Pancreas (tissue), 10 donors: ENCODE measurements around the gene ADCY4. TPM values are rescaled to one million over a fixed set of nuclear protein-coding genes. Genes with fewer than 3 reads are reported as not detected.

Experiments used
- ATAC-seq, 4 donors: fragments of 200-7000 bp; cut with Tn5 transposase; one replicate each; pipeline versions ENCODE4 v1.8.0 to v1.9.1; 2020; ENCODE audit warnings: mild to moderate bottlenecking in 4 of 4, moderate library complexity in 4 of 4
- DNase-seq, 6 donors: peaks; one replicate each; pipeline ENCODE4 v3.0.0-alpha.2; 2020
- FAIRE-seq: peaks from 2 replicates; lab custom pipeline; 2012; peaks lifted over from hg19 to GRCh38; lab: Jason Lieb, UNC
- H3K27ac ChIP-seq, 4 donors: fragments of 200-600 bp; sonication (generic); 1 replicate in 3 of 4; 2 replicates in 1 of 4; pipeline versions ENCODE4 v1.5.0 to v1.8.0; 2020
- H3K27me3 ChIP-seq, 4 donors: fragments of 200-600 bp; one replicate each; pipeline ENCODE4 v1.8.0; 2021
- H3K36me3 ChIP-seq, 3 donors: fragments of 200-600 bp; sonication (generic) in 1 of 3; one replicate each; pipeline versions ENCODE4 v1.5.0 to v1.8.0; 2020 to 2021
- H3K4me1 ChIP-seq, 3 donors: fragments of 200-600 bp; one replicate each; pipeline ENCODE4 v1.8.0; 2021
- H3K4me3 ChIP-seq, 4 donors: fragments of 200-600 bp; sonication (generic) in 2 of 4; one replicate each; pipeline versions ENCODE4 v1.5.0 to v1.8.0; 2020 to 2021
- H3K9me3 ChIP-seq, 4 donors: fragments of 200-600 bp; one replicate each; pipeline ENCODE4 v1.8.0; 2021
- WGBS, 2 donors: extraction: QIAGEN DNeasy Blood & Tissue Kit; methylation state at CpG; one replicate each; pipeline ENCODE4 v1.1.7; 2013; 5-methylcytosine and 5-hydroxymethylcytosine counted together
- intact Hi-C, 3 donors: fragments of 100-400 bp; cut with DNase I; formaldehyde crosslinking; loops; one replicate each; pipeline versions ENCODE4 v1.11.1 to v1.14.2; 2022
- polyA plus RNA-seq, 2 donors: library from polyadenylated mRNA; stranded (reverse); fragments of 200-250 nt; gene quantifications; one replicate each; pipeline ENCODE4 v1.2.3, GENCODE V29; 2013
- total RNA-seq, 6 donors: library from RNA; stranded (reverse); fragmentation: NEBNext Ultra II Directional in 4 of 6; extraction: Animal tissue kit (Norgen Biotek cat#: 25700) in 4 of 6; gene quantifications; one replicate each; pipeline versions ENCODE4 v1.2.1 to v1.2.4, GENCODE V29; 2021 to 2023
- TF ChIP-seq, protein P1 (sequence below), 4 donors: fragments of 200-600 bp; sonication (generic) in 3 of 4; IDR thresholded peaks; one replicate each; pipeline versions ENCODE4 v1.5.0 to v1.8.0; 2021; ENCODE audit warnings: antibody characterized with exemption in 4 of 4
- donor health status: healthy with polysubstance abuse.
- donor health status: DM: no; HTN: no; CAD: no; lungs with moderate emphysema.
- donor health status: DM: no; HTN: no; CAD: no.
- donor health status: control.
- donor health status: control.
- donor health status: Bipolar disorder and iron deficiency.
- donor health status: DM: yes; HTN: yes; CAD: no.
- donor health status: DM: no; HTN: no; CAD: no.
- donor health status: DM: no; HTN: no; CAD: no.
- donor health status: DM: yes; HTN: yes; CAD: no.

Gene ADCY4
- total and polyA plus RNA-seq, 8 donors = 3.2 to 59.3 (median 5.3) TPM

DNA sequence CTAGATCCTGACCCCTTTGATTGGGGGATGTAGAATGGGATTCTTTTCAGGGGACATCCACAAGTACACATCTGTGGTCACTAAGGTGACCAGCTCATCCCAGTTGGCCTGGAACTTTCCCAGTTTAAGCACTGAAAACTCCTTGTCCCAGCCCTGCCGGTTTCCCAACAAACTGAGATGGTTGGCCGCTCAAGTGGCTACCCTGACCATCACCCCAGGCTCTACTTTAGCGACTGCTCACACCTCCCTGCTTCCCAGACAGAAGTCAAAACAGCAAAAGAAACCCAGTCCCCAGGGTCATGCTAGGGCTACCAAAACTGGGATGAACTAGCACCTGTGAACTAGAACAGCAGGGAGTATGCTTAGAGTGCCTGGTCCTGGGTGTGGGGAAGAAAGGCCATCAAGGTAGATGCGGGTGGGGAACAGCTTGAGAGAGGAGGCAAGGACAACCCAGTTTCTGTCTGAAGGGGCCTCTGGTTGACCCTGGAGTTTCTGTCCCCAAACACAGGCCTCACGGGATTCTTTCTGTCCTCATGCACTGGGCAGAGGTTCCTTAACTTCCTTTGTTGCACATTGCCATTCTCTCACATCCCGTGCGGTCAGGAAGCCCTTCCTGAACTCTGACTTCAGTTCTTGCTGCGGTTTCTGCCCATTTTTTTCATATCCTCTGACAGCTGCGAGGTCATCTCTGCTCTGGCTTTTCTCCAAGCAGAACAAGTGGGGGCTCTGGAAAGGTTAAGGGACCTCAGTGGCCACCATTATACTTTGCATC is 21.9 kb downstream of the ADCY4 start:
- WGBS, 2 donors = 76 to 81% methylated on average over 9 of the region's 9 CpGs
- peaks cover 15 to 31% (median 22%) of the 10 kb centered on the region in 3 donors for H3K4me1 ChIP-seq
- peak in 1 of 6 donors; percentile 20 for DNase-seq
- intact Hi-C loops = no loop called here
- peak overlapping the region in 2 of 4 donors; percentile 57 to 91 for H3K27ac ChIP-seq
- TF ChIP-seq, protein P1, sequence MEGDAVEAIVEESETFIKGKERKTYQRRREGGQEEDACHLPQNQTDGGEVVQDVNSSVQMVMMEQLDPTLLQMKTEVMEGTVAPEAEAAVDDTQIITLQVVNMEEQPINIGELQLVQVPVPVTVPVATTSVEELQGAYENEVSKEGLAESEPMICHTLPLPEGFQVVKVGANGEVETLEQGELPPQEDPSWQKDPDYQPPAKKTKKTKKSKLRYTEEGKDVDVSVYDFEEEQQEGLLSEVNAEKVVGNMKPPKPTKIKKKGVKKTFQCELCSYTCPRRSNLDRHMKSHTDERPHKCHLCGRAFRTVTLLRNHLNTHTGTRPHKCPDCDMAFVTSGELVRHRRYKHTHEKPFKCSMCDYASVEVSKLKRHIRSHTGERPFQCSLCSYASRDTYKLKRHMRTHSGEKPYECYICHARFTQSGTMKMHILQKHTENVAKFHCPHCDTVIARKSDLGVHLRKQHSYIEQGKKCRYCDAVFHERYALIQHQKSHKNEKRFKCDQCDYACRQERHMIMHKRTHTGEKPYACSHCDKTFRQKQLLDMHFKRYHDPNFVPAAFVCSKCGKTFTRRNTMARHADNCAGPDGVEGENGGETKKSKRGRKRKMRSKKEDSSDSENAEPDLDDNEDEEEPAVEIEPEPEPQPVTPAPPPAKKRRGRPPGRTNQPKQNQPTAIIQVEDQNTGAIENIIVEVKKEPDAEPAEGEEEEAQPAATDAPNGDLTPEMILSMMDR (IDR thresholded peaks at IDR 0.05) = no peak
- H3K36me3 ChIP-seq = no peaks in the 10 kb centered on the region
- no peak for ATAC-seq
- no peak overlapping the region for H3K4me3 ChIP-seq
- no peaks in the 10 kb centered on the region for H3K9me3 ChIP-seq
- no peaks in the 10 kb centered on the region for H3K27me3 ChIP-seq
- FAIRE-seq = no peak

DNA sequence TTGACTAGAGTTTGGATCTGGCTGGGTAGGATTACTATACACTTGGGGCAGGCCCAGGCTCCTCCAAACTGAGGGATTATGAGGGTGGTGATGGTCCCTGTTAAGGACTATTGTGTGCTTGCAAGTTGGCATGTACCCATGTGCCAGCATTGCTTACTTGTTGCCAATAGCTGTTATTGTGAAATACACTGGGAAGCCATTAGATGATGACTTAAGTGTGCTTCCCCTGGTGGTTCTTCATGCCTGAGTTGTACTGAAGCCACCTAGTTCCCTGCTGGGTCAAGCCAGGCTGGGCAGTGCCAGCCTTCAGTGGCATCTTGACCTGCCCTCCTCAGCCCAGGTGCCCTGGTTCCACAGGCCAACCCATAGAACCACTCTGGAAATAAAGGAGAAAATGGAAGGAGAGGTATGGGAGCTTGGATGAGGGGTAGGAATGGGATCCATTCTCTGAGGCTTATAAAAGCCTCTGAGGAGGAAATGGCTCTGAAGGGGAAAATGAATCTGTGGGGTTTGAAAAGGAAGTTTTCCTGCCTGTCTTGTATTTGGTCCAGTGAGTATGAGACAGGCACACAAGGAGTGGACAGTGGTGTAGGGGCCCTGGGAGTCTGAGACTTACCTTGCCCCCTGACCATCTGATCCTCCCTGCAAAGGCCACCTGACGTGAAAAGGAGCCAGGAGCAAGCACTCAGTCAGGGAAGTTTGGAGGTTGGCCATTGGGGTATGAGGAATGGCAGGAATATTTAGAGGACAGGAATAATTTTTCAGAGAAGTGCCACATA is 22.8 kb downstream of the ADCY4 start:
- DNase-seq = no peak
- Histone ChIP-seq H3K27me3 (no peaks in the 10 kb centered on the region), H3K27ac (peak overlapping the region; percentile 76 to 91 (median 89)), H3K4me3 (peak overlapping the region in 2 of 4 donors; percentile 52 to 64), H3K36me3 (no peaks in the 10 kb centered on the region), H3K9me3 (no peaks in the 10 kb centered on the region), H3K4me1 (peaks cover 20 to 40% (median 31%) of the 10 kb centered on the region in 3 donors)
- no peak for ATAC-seq
- intact Hi-C loops = no loop called here
- WGBS, 2 donors = 84 to 88% methylated on average over 1 of the region's 1 CpG
- no peak for FAIRE-seq
- TF ChIP-seq, protein P1 (IDR thresholded peaks at IDR 0.05) = no peak

DNA sequence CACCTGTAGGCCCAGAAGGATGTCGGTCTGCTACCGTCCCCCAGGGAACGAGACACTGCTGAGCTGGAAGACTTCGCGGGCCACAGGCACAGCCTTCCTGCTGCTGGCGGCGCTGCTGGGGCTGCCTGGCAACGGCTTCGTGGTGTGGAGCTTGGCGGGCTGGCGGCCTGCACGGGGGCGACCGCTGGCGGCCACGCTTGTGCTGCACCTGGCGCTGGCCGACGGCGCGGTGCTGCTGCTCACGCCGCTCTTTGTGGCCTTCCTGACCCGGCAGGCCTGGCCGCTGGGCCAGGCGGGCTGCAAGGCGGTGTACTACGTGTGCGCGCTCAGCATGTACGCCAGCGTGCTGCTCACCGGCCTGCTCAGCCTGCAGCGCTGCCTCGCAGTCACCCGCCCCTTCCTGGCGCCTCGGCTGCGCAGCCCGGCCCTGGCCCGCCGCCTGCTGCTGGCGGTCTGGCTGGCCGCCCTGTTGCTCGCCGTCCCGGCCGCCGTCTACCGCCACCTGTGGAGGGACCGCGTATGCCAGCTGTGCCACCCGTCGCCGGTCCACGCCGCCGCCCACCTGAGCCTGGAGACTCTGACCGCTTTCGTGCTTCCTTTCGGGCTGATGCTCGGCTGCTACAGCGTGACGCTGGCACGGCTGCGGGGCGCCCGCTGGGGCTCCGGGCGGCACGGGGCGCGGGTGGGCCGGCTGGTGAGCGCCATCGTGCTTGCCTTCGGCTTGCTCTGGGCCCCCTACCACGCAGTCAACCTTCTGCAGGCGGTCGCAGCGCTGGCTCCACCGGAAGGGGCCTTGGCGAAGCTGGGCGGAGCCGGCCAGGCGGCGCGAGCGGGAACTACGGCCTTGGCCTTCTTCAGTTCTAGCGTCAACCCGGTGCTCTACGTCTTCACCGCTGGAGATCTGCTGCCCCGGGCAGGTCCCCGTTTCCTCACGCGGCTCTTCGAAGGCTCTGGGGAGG is 23.9 kb downstream of the ADCY4 start, which contains the start of gene LTB4R:
Gene LTB4R, plus strand, starts transcription at position 857 of the 959 bp plus-strand sequence. CDS start 4,150 bp downstream, outside the sequence.
- no peak for FAIRE-seq
- Histone ChIP-seq H3K4me1 (peaks cover 25 to 44% (median 33%) of the 10 kb centered on the region in 3 donors), H3K9me3 (no peaks in the 10 kb centered on the region), H3K36me3 (peaks cover 0 to 7% (median 0%) of the 10 kb centered on the region in 3 donors), H3K27ac (peak within 1 kb of the TSS; percentile 76 to 91 (median 89)), H3K4me3 (peak within 1 kb of the TSS; percentile 33 to 64 (median 47)), H3K27me3 (no peaks in the 10 kb centered on the region)
- DNase-seq = peak; percentile 81 to 94 (median 90)
- intact Hi-C loops = no loop called here
- peak; percentile 72 to 85 (median 76) for ATAC-seq
- TF ChIP-seq, protein P1 (IDR thresholded peaks at IDR 0.05) = peak in 3 of 4 donors; percentile 34 to 44 (median 40)
- 5 to 11% methylated on average over 78 to 99 of the region's 99 CpGs for WGBS, 2 donors

DNA sequence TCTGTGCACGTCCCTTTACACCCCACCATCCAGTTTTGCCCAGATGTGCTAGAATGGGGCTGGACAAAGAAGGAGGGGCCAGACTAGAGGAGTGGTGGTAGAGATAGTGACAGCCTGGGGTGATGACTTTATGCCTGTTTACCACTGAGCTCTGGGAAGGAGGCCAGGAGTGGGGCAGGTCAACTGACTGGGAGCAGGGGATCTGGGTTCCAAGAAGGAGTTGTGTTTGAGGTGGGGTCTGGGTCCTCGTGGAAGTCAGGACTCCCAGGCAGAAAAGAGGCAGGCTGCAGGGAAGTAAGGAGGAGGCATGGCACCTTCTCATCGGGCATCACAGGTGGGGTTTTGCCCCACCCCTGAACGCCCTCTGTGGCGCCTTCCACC is 24.6 kb downstream of the ADCY4 start:
- intact Hi-C loops = no loop called here
- Histone ChIP-seq H3K27ac (peak overlapping the region; percentile 76 to 91 (median 89)), H3K27me3 (no peaks in the 10 kb centered on the region), H3K4me3 (peak overlapping the region; percentile 33 to 64 (median 47)), H3K4me1 (peaks cover 25 to 44% (median 33%) of the 10 kb centered on the region in 3 donors), H3K36me3 (peaks cover 0 to 13% (median 3%) of the 10 kb centered on the region in 3 donors), H3K9me3 (no peaks in the 10 kb centered on the region)
- no peak for FAIRE-seq
- WGBS, 2 donors = 22 to 29% methylated on average over 5 of the region's 5 CpGs
- TF ChIP-seq, protein P1 (IDR thresholded peaks at IDR 0.05) = no peak
- peak in 2 of 6 donors; percentile 46 to 57 for DNase-seq
- ATAC-seq = peak in 1 of 4 donors; percentile 2
